ENCODE data around the gene TIE1. TPM values are rescaled to one million over a fixed set of nuclear protein-coding genes. Genes with fewer than 3 reads are reported as not detected.

TIE1 gene
- total RNA-seq, 1 experiment from 2014 or later, result 1.2 TPM

DNA sequence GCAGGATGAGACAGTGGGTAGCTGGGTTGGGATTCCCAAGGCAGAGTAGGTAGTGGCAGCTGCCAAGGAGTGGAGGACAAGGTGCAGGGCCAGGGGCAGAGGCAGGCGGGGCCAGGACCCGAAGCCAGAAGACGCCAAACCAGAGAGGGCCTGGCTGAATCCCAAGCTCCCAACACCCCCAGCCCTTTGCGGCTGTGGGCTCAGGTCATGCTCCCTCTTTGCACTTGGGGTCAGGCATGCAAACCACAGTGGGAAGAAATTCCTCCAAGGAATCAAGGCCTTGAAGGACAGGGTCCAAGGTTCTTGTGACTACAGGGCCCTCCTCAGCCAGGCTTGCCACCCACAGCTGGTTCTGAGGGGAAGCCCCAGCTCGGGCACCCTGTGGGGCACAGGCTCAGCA is 21.6 kb upstream of the TIE1 start:
- no peaks in the 10 kb centered on the region for H3K23me2 ChIP-seq (ENCODE audit: insufficient read length, low read depth, low read length, poor library complexity, severe bottlenecking)
- H2BK5ac ChIP-seq (ENCODE audit: insufficient read length, low read length), result no peak overlapping the region
- Mint-ChIP-seq H3K4me1 (peaks cover 3 to 6% of the 10 kb centered on the region in 2 experiments), H3K36me3 (ENCODE audit: insufficient read depth in 1 of 3, low read depth in 3 of 3) (peaks cover 0 to 21% (median 4%) of the 10 kb centered on the region in 3 experiments; a peak in 5 of 7 replicates), H3K9me3 (no peaks in the 10 kb centered on the region), H3K4me3 (no peak overlapping the region), H3K27ac (no peak overlapping the region), H3K27me3 (ENCODE audit: low read depth) (peaks cover 3% of the 10 kb centered on the region)
- TF ChIP-seq, protein P1, sequence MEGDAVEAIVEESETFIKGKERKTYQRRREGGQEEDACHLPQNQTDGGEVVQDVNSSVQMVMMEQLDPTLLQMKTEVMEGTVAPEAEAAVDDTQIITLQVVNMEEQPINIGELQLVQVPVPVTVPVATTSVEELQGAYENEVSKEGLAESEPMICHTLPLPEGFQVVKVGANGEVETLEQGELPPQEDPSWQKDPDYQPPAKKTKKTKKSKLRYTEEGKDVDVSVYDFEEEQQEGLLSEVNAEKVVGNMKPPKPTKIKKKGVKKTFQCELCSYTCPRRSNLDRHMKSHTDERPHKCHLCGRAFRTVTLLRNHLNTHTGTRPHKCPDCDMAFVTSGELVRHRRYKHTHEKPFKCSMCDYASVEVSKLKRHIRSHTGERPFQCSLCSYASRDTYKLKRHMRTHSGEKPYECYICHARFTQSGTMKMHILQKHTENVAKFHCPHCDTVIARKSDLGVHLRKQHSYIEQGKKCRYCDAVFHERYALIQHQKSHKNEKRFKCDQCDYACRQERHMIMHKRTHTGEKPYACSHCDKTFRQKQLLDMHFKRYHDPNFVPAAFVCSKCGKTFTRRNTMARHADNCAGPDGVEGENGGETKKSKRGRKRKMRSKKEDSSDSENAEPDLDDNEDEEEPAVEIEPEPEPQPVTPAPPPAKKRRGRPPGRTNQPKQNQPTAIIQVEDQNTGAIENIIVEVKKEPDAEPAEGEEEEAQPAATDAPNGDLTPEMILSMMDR (conservative IDR thresholded peaks at IDR 0.05), result no peak
- no peak overlapping the region for H3K4me2 ChIP-seq (ENCODE audit: insufficient read depth, insufficient read length, low read length)
- no peak overlapping the region for H2BK12ac ChIP-seq (ENCODE audit: insufficient read length, low read depth, low read length)
- no peak overlapping the region for H4K8ac ChIP-seq (replicated peaks; ENCODE audit: insufficient read length, low read depth, low read length)
- H2BK120ac ChIP-seq (ENCODE audit: low read depth, low read length, poor library complexity, severe bottlenecking), result no peak overlapping the region
- no peaks in the 10 kb centered on the region for H3K79me2 ChIP-seq (ENCODE audit: insufficient read depth, low read length)
- H3K4me1 ChIP-seq (ENCODE audit: insufficient read depth, low read length), result peaks cover 4% of the 10 kb centered on the region; the same call in 1 of the 2 replicates
- no peaks in the 10 kb centered on the region for H3K9me3 ChIP-seq (ENCODE audit: control insufficient read depth, low read depth, low read length)
- H4K91ac ChIP-seq (ENCODE audit: insufficient read length, low read depth, low read length), result no peak overlapping the region
- no peak overlapping the region for H3K18ac ChIP-seq (ENCODE audit: insufficient read length, low read depth, low read length)
- H4K5ac ChIP-seq (ENCODE audit: insufficient read length, low read depth, low read length), result no peak overlapping the region
- no peaks in the 10 kb centered on the region for H4K20me1 ChIP-seq (ENCODE audit: control insufficient read depth, insufficient read depth, insufficient read length)
- H3K79me1 ChIP-seq (ENCODE audit: insufficient read depth, low read depth, low read length, poor library complexity, severe bottlenecking), result no peaks in the 10 kb centered on the region
- no peak overlapping the region for H2BK15ac ChIP-seq (ENCODE audit: low read depth, low read length)
- no peak overlapping the region for H3K14ac ChIP-seq (ENCODE audit: insufficient read depth, low read length)
- H3K23ac ChIP-seq (ENCODE audit: insufficient read length, low read depth, low read length), result no peak overlapping the region
- no peaks in the 10 kb centered on the region for H3K27me3 ChIP-seq (ENCODE audit: insufficient read depth, low read length)
- H3K56ac ChIP-seq (ENCODE audit: insufficient read length, low read depth, low read length), result no peak overlapping the region
- no peak overlapping the region for H2AK5ac ChIP-seq (ENCODE audit: insufficient read length, low read length)
- no peak overlapping the region for H2BK20ac ChIP-seq (ENCODE audit: low read depth, low read length, poor library complexity, severe bottlenecking)
- DNase-seq, result no peak
- no peak overlapping the region for H3K9ac ChIP-seq (ENCODE audit: extremely low read depth, insufficient read length, low read length)
- H2AFZ ChIP-seq (ENCODE audit: low read length), result no peak overlapping the region
- no CpG with 5 or more reads among the region's 5 CpGs for WGBS (ENCODE audit: extremely low coverage, insufficient read length, low lambda C conversion rate)
- no peak overlapping the region for H3K4ac ChIP-seq (ENCODE audit: low read depth, low read length)
- no peak overlapping the region for H3K27ac ChIP-seq (ENCODE audit: insufficient read length, low read depth, low read length)
- H3T11ph ChIP-seq (ENCODE audit: low read length), result no peak overlapping the region
